ENCODE measurements around the gene FBXW10B.
"Not testable (repeated sequence)": the region's sequence is repeated elsewhere in the genome, so short reads cannot be mapped to it uniquely, and the experiment has no call there.

GRCh38 chr17:15630930-15631453, 11.5 kb upstream of the FBXW10B start:
- TF ChIP-seq RAD21 (IDR thresholded peaks at IDR 0.05); JUND (IDR thresholded peaks at IDR 0.05); CTCF (IDR thresholded peaks at IDR 0.05; ENCODE audit: low read depth, low read length, missing input control); MAX (IDR thresholded peaks at IDR 0.05); TAF1 (conservative IDR thresholded peaks at IDR 0.05); RXRA (IDR thresholded peaks at IDR 0.05): not testable (repeated sequence)

All from liver (tissue), 3 donors.